Measurements from ENCODE around the gene PCSK2.

PCSK2 gene

GRCh38 chr20:17533396-17533795, 306.6 kb downstream of the PCSK2 start:
- peaks cover 4% of the 10 kb centered on the region; the same call in 1 of the 2 replicates for H3K9me3 ChIP-seq (ENCODE audit: control insufficient read depth, insufficient read depth, low read depth, low read length)
- peak overlapping the region; percentile 37; the same call in 1 of the 2 replicates for H3K27ac ChIP-seq (ENCODE audit: low read depth, low read length)
- H3K4me3 ChIP-seq (ENCODE audit: low read depth, low read length): no peak overlapping the region
- peaks cover 10% of the 10 kb centered on the region for H3K27me3 ChIP-seq (ENCODE audit: control insufficient read depth, insufficient read depth, low read length)
- H3K9ac ChIP-seq (ENCODE audit: low read length): peak overlapping the region; percentile 13
- H3K4me1 ChIP-seq (ENCODE audit: control insufficient read depth, insufficient read depth, low read length): peaks cover 26% of the 10 kb centered on the region
- H3K36me3 ChIP-seq (ENCODE audit: control insufficient read depth, insufficient read depth, low read length): no peaks in the 10 kb centered on the region

GRCh38 chr20:17534077-17534476, 307.2 kb downstream of the PCSK2 start:
- Histone ChIP-seq H3K4me1 (ENCODE audit: control insufficient read depth, insufficient read depth, low read length) (peaks cover 26% of the 10 kb centered on the region), H3K9ac (ENCODE audit: low read length) (peak overlapping the region; percentile 1), H3K27me3 (ENCODE audit: control insufficient read depth, insufficient read depth, low read length) (peaks cover 10% of the 10 kb centered on the region), H3K36me3 (ENCODE audit: control insufficient read depth, insufficient read depth, low read length) (no peaks in the 10 kb centered on the region), H3K9me3 (ENCODE audit: control insufficient read depth, insufficient read depth, low read depth, low read length) (peaks cover 4% of the 10 kb centered on the region; the same call in 1 of the 2 replicates), H3K27ac (ENCODE audit: low read depth, low read length) (peak overlapping the region; percentile 37; the same call in 1 of the 2 replicates), H3K4me3 (ENCODE audit: low read depth, low read length) (peak overlapping the region; percentile 25)

All from HUES6 (cell line).